Fibroblast of lung (primary cell): ENCODE measurements around the gene SELENOK. TPM values are rescaled to one million over a fixed set of nuclear protein-coding genes. Genes with fewer than 3 reads are reported as not detected.

Experiments used
- DNase-seq, 2 donors: peaks; one replicate each; pipeline versions ENCODE4 v3.0.0 to v3.0.0-alpha.2; 2010; ENCODE audit warnings: low read depth in 2 of 2
- H2AFZ ChIP-seq: 2 replicates; pipeline ENCODE4 v1.5.1; 2012; ENCODE audit warnings: low read length, control low read depth, inconsistent platforms
- H3K27ac ChIP-seq: 2 replicates; pipeline ENCODE4 v1.5.1; 2011; ENCODE audit warnings: low read length, control low read depth; ENCODE audit not compliant: insufficient read depth
- H3K27me3 ChIP-seq: 2 replicates; pipeline ENCODE4 v1.5.1; 2011; ENCODE audit warnings: mild to moderate bottlenecking, low read length; ENCODE audit not compliant: control insufficient read depth, insufficient read depth
- H3K36me3 ChIP-seq: 2 replicates; pipeline ENCODE4 v1.5.1; 2011; ENCODE audit warnings: low read length; ENCODE audit not compliant: control insufficient read depth, insufficient read depth
- H3K4me1 ChIP-seq: 2 replicates; pipeline ENCODE4 v1.5.1; 2011; ENCODE audit warnings: low read length; ENCODE audit not compliant: control insufficient read depth, insufficient read depth; ENCODE audit errors: extremely low read depth
- H3K4me2 ChIP-seq: 2 replicates; pipeline ENCODE4 v1.5.1; 2011; ENCODE audit warnings: low read length, control low read depth; ENCODE audit not compliant: insufficient read depth; ENCODE audit errors: extremely low read depth
- H3K4me3 ChIP-seq, 4 experiments: fragments of 200-600 bp in 1 of 4; sonication (generic) in 1 of 4; replicated peaks in 1 of 4; 2 replicates each; pipeline ENCODE4 v1.5.1; 2011 to 2016; ENCODE audit warnings: low read length in 4 of 4, low read depth in 3 of 4, mild to moderate bottlenecking in 3 of 4, control low read depth in 2 of 4, inconsistent platforms in 1 of 4, mixed read lengths in 1 of 4; ENCODE audit not compliant: insufficient read depth in 1 of 4; ENCODE audit errors: control extremely low read depth in 1 of 4
- H3K79me2 ChIP-seq: 2 replicates; pipeline ENCODE4 v1.5.1; 2012; ENCODE audit warnings: mild to moderate bottlenecking, low read length, inconsistent platforms; ENCODE audit not compliant: control insufficient read depth, insufficient read depth
- H3K9ac ChIP-seq: 2 replicates; pipeline ENCODE4 v1.5.1; 2011; ENCODE audit warnings: mild to moderate bottlenecking, low read length, control low read depth; ENCODE audit not compliant: insufficient read depth
- H3K9me3 ChIP-seq: 2 replicates; pipeline ENCODE4 v1.5.1; 2012; ENCODE audit warnings: low read depth, low read length; ENCODE audit not compliant: control insufficient read depth, insufficient read depth
- H4K20me1 ChIP-seq: 2 replicates; pipeline ENCODE4 v1.5.1; 2011; ENCODE audit warnings: low read length; ENCODE audit not compliant: control insufficient read depth, insufficient read depth; ENCODE audit errors: extremely low read depth
- EZH2 ChIP-seq: IDR thresholded peaks from 2 replicates; pipeline ENCODE4 v1.5.1; 2012; ENCODE audit warnings: low read length, control low read depth, mild to moderate bottlenecking; ENCODE audit errors: missing control alignments
- polyA plus RNA-seq, 2 donors: library from polyadenylated mRNA; depleted of rRNA in 1 of 2; stranded (reverse) in 1 of 2; unstranded in 1 of 2; fragments of >200 nt; gene quantifications; 2 replicates each; pipeline ENCODE4 v1.2.1, GENCODE V29; 2011 to 2012; ENCODE audit warnings: missing spikeins in 1 of 2
- total RNA-seq: library from RNA; depleted of rRNA; stranded (reverse); fragments of >200 nt; gene quantifications from 2 replicates; pipeline ENCODE4 v1.2.1, GENCODE V29; 2014
- TF ChIP-seq, protein P1 (sequence below), 2 donors: IDR thresholded peaks in 1 of 2; conservative IDR thresholded peaks in 1 of 2; 1 replicate in 1 of 2; 2 replicates in 1 of 2; pipeline ENCODE4 v1.5.1; 2011 to 2012; ENCODE audit warnings: low read length in 2 of 2, control low read depth in 1 of 2, inconsistent platforms in 1 of 2, low read depth in 1 of 2, mild to moderate bottlenecking in 1 of 2

The SELENOK gene
- total and polyA plus RNA-seq, 2 donors (not counting 1 experiment from before 2014, with no cell fraction given), result 26.9 to 40.1 TPM

DNA sequence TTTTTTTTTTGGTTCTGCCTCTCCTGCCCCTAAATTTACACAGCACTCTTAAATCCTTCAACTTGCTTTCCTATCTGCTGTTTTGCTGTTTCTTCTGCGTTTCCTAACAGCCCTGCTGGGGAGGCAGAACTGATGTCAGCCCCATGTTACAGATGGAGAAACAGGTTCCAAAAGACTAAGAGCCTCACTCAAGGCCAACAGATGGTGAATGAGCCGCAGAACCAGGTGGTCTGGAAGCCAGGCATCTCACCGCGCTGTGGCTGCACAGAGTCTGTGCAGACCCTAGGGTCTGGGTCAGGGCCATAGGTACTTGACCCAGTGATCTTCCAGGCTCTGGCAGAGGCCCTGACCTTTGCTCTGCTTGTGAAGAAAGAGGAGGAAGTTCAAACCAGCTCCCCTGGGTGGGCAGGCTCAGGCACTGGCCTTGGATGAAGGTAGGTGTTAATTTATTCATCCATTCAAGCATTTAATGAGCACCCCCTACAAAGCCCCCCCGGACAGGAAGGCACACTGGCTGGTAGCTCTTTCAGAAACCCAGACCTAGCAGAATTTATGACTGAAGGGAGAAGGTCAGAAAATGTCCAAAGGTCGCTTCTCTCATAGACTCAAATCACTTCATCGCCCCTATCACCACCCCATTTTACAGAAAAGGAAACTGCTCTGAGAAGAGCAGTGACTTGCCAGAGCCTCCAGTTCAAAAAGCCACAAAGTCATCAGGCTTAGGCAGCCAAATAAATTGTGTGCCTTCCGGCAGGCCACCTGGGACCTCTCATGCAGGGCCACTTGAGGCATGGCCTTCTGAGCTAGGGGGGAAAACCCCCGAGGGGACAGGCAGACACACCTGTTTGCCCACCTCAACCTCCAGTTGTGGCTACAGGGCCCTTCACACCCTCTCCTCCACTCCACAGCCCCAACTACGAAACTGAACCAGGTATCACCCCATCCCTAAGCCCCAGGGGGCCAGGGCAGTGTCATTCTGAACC, 48.2 kb downstream of the SELENOK start:
- Histone ChIP-seq H3K27me3 (peaks cover 33% of the 10 kb centered on the region), H4K20me1 (no peaks in the 10 kb centered on the region), H3K27ac (no peak overlapping the region), H3K4me2 (no peak overlapping the region), H3K79me2 (no peaks in the 10 kb centered on the region), H2AFZ (no peak overlapping the region), H3K36me3 (no peaks in the 10 kb centered on the region), H3K9ac (no peak overlapping the region), H3K4me1 (no peaks in the 10 kb centered on the region), H3K9me3 (no peaks in the 10 kb centered on the region), H3K4me3 (no peak overlapping the region)
- no peak for DNase-seq
- TF ChIP-seq, protein P1, sequence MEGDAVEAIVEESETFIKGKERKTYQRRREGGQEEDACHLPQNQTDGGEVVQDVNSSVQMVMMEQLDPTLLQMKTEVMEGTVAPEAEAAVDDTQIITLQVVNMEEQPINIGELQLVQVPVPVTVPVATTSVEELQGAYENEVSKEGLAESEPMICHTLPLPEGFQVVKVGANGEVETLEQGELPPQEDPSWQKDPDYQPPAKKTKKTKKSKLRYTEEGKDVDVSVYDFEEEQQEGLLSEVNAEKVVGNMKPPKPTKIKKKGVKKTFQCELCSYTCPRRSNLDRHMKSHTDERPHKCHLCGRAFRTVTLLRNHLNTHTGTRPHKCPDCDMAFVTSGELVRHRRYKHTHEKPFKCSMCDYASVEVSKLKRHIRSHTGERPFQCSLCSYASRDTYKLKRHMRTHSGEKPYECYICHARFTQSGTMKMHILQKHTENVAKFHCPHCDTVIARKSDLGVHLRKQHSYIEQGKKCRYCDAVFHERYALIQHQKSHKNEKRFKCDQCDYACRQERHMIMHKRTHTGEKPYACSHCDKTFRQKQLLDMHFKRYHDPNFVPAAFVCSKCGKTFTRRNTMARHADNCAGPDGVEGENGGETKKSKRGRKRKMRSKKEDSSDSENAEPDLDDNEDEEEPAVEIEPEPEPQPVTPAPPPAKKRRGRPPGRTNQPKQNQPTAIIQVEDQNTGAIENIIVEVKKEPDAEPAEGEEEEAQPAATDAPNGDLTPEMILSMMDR (conservative IDR thresholded peaks at IDR 0.05 in 1 of 2, IDR thresholded peaks at IDR 0.05 in 1 of 2; ENCODE audit: low read depth in 1 of 2, low read length in 2 of 2), result no peak
- no peak for TF ChIP-seq EZH2

DNA sequence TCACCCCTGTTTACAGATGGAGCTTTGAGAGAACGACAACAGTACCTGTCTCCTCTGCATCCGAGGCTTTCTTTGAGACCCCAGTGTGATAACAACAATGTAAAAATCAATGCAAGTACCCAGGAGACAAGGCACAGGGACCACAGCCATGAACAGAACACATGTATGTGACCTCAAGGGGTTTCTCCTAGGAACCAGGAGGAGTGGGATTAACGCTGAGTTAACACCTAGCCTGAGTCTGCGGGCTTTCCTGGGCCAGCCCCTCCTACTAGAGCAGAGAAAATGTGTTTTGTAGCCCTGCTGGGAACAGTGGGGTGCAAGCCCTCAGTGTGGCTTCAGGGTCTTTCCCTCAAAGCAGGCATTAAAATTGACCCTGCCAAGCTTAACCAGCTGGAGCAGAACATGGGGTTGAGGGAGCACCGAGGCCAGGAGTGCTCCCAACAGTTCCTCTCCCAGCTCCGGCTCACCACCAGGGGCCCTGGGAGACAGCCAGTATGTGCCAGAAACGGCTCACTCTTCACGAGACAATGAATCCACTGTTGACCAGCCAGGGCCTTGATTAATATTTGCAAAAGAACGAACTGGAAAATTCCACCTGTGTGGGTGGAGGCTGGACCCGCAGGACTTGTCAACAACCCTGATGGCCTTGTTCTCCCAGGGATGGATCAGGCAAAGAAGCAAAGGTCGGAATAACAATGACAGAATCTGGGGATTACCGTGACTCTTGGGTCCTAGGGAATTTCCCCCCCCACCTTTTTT, 49.0 kb downstream of the SELENOK start:
- H3K4me2 ChIP-seq, result no peak overlapping the region

More for the DNA sequence above, 49.0 kb downstream of the SELENOK start:
- Histone ChIP-seq H3K4me1 (no peaks in the 10 kb centered on the region), H3K9me3 (no peaks in the 10 kb centered on the region), H3K79me2 (no peaks in the 10 kb centered on the region), H3K36me3 (no peaks in the 10 kb centered on the region), H2AFZ (no peak overlapping the region), H3K27ac (no peak overlapping the region), H3K27me3 (peaks cover 26% of the 10 kb centered on the region), H3K4me3 (no peak overlapping the region), H3K9ac (no peak overlapping the region), H4K20me1 (no peaks in the 10 kb centered on the region)
- DNase-seq, result peak in 1 of 2 donors; percentile 40
- TF ChIP-seq, protein P1 (conservative IDR thresholded peaks at IDR 0.05 in 1 of 2, IDR thresholded peaks at IDR 0.05 in 1 of 2; ENCODE audit: low read depth in 1 of 2, low read length in 2 of 2), result peak in 1 of 2 donors; percentile 3
- no peak for TF ChIP-seq EZH2
